ENCODE results near the gene PACC1.
"Not testable (repeated sequence)": the region's sequence is repeated elsewhere in the genome, so short reads cannot be mapped to it uniquely, and the experiment has no call there.

Gene PACC1

DNA sequence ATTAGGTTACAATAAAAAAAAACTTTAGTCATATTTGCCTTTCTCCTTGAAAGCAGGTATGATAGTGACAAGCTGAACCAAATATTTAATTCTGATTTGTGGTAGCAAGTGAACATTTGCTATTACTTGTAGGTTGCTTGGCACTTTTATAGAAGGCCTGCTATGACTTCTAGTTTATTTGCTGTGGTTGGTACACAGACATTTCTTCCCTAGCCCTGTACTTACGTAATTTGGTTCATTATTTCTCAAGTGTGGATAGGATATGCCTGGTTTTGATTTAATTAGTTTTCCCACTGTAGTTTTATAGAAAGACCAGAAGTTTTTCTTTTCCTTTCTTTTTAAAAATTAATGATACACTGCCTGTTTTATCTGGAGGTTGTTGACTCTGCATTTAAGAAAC, 73.6 kb downstream of the PACC1 start:
- Mint-ChIP-seq H3K27ac (no peak overlapping the region), H3K4me3 (no peak overlapping the region), H3K4me1 (peaks cover 8% of the 10 kb centered on the region), H3K36me3 (peaks cover 5% of the 10 kb centered on the region), H3K27me3 (no peaks in the 10 kb centered on the region), H3K9me3 (no peaks in the 10 kb centered on the region)

DNA sequence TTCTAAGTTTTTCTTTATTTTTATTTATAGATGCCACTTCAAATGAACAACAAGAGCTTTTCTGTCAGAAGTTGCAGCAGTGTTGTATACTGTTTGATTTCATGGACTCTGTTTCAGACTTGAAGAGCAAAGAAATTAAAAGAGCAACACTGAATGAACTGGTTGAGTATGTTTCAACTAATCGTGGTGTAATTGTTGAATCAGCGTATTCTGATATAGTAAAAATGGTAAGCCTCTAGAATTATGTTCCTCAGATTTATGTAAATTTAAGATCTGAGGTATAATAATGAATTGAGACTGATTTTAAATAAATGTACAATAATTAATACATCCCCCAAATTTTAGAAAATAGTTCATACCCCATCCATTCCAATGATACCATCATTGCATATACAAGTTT, 85.6 kb downstream of the PACC1 start:
- Mint-ChIP-seq H3K27me3 (no peaks in the 10 kb centered on the region), H3K27ac (peak overlapping the region; percentile 59)

DNA sequence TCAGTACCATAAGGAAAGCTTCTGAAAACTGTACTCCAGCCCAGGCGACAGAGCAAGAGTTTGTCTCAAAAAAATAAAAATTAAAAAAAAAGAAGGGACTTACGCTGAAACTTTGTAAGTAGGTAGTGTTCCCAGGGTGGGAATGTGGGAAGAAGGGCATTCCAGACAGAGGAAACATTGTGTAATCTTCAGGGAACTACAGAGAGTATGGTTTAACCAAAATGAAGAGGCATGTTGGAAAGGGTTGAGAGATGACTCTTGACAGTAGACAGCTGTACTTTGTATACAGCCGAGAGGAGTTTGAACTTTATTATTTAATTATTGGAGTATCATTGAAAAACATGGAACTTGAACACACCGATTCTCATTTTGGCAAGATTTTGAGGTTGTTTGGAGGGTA, 86.4 kb downstream of the PACC1 start:
- no peaks in the 10 kb centered on the region for H3K27me3 Mint-ChIP-seq
- H3K27ac Mint-ChIP-seq, result no peak overlapping the region
- H3K9me3 Mint-ChIP-seq, result no peaks in the 10 kb centered on the region
- peaks cover 11% of the 10 kb centered on the region for H3K36me3 Mint-ChIP-seq
- H3K4me3 Mint-ChIP-seq, result no peak overlapping the region
- H3K4me1 Mint-ChIP-seq, result peaks cover 37% of the 10 kb centered on the region

More for the DNA sequence above, 85.6 kb downstream of the PACC1 start:
- peaks cover 29% of the 10 kb centered on the region for H3K4me1 Mint-ChIP-seq
- no peak overlapping the region for H3K4me3 Mint-ChIP-seq
- H3K36me3 Mint-ChIP-seq, result peaks cover 17% of the 10 kb centered on the region
- H3K9me3 Mint-ChIP-seq, result no peaks in the 10 kb centered on the region

DNA sequence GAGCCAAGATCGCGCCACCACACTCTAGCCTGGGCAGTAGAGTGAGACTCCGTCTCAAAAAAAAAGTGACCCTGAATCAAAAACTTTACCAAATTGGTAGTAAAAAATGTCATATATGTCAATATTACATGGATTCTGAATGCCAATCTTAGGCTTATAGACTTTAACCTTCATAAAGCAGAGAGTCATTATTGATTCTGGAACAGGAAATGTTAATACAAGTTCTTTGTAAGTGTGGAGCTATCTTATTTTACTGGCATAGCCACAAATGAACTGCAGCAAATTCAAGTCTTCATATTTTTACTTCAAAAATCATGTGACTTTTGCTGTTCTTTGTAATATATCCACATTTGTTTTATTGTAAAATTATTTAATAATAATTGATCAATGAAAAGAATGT, 88.1 kb downstream of the PACC1 start:
- Mint-ChIP-seq H3K4me3 (no peak overlapping the region), H3K36me3 (peaks cover 9% of the 10 kb centered on the region), H3K27me3 (no peaks in the 10 kb centered on the region), H3K9me3 (no peaks in the 10 kb centered on the region), H3K27ac (no peak overlapping the region), H3K4me1 (peaks cover 38% of the 10 kb centered on the region)

- Mint-ChIP-seq H3K27me3 (no peaks in the 10 kb centered on the region), H3K4me3 (peak overlapping the region; percentile 47), H3K27ac (no peak overlapping the region), H3K4me1 (peaks cover 42% of the 10 kb centered on the region), H3K9me3 (no peaks in the 10 kb centered on the region), H3K36me3 (peaks cover 4% of the 10 kb centered on the region)
Measured at GRCh38 chr1:212323066-212323465, 91.6 kb downstream of the PACC1 start.

DNA sequence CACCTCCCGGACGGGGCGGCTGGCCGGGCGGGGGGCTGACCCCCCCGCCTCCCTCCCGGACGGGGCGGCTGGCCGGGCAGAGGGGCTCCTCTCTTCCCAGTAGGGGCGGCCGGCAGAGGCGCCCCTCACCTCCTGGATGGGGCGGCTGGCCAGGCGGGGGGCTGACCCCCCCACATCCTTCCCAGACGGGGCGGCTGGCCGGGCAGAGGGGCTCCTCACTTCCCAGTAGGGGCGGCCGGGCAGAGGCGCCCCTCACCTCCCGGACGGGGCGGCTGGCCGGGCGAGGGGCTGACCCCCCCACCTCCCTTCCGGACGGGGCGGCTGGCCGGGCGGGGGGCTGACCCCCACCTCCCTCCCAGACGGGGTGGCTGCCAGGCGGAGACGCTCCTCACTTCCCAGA, 93.7 kb downstream of the PACC1 start:
- not testable (repeated sequence) for H3K36me3 Mint-ChIP-seq, H3K27me3 Mint-ChIP-seq, H3K9me3 Mint-ChIP-seq, H3K4me3 Mint-ChIP-seq, H3K27ac Mint-ChIP-seq
- H3K4me1 Mint-ChIP-seq, result peaks cover 53% of the 10 kb centered on the region

GRCh38 chr1:212317916-212318315, 96.8 kb downstream of the PACC1 start:
- H3K27ac Mint-ChIP-seq, result peak overlapping the region; percentile 46
- H3K27me3 Mint-ChIP-seq, result no peaks in the 10 kb centered on the region
- peaks cover 6% of the 10 kb centered on the region for H3K36me3 Mint-ChIP-seq
- H3K9me3 Mint-ChIP-seq, result no peaks in the 10 kb centered on the region
- no peak overlapping the region for H3K4me3 Mint-ChIP-seq
- H3K4me1 Mint-ChIP-seq, result peaks cover 50% of the 10 kb centered on the region

GRCh38 chr1:212315907-212316306, 98.8 kb downstream of the PACC1 start:
- H3K9me3 Mint-ChIP-seq, result no peaks in the 10 kb centered on the region
- H3K36me3 Mint-ChIP-seq, result peaks cover 11% of the 10 kb centered on the region
- H3K4me3 Mint-ChIP-seq, result peak overlapping the region; percentile 15
- H3K4me1 Mint-ChIP-seq, result peaks cover 51% of the 10 kb centered on the region
- H3K27ac Mint-ChIP-seq, result peak overlapping the region; percentile 76
- H3K27me3 Mint-ChIP-seq, result no peaks in the 10 kb centered on the region

DNA sequence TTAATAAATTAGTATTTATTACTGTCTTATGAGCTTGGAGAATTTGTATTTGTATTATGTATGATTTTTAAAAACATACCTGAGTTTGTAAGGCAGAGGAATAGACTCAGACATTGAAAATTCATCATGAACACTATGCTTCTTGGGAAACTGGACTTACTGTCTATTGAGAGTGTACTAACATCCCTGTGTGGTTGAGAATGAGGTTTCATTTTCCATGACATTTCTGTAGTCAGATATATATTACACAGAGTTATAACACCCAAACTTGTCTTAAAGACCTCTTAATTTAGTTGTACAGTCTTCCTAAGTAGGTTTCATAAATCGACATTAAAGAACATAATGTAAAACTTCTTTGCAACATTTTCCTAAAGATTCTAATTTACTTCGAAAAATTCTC, 99.5 kb downstream of the PACC1 start:
- H3K4me3 Mint-ChIP-seq, result no peak overlapping the region
- H3K27me3 Mint-ChIP-seq, result no peaks in the 10 kb centered on the region
- H3K27ac Mint-ChIP-seq, result no peak overlapping the region
- peaks cover 59% of the 10 kb centered on the region for H3K4me1 Mint-ChIP-seq
- peaks cover 12% of the 10 kb centered on the region for H3K36me3 Mint-ChIP-seq
- no peaks in the 10 kb centered on the region for H3K9me3 Mint-ChIP-seq
